22Rv1 (cell line): Measurements from ENCODE around the gene AGAP1.

Experiments
- CTCF ChIP-seq: fragments of 450-650 bp; IDR thresholded peaks from 2 replicates; pipeline ENCODE4 v1.5.1; 2017; ENCODE audit warnings: mild to moderate bottlenecking
- ZFX ChIP-seq: fragments of 450-650 bp; IDR thresholded peaks from 2 replicates; pipeline ENCODE4 v1.6.1; 2017; ENCODE audit warnings: antibody characterized with exemption, borderline replicate concordance

- TF ChIP-seq CTCF (no peak), ZFX (no peak)
Measured at GRCh38 chr2:235606004-235606715, 112.3 kb downstream of the AGAP1 start.
